ENCODE measurements around the gene KDM5B. TPM values are rescaled to one million over a fixed set of nuclear protein-coding genes. Genes with fewer than 3 reads are reported as not detected.
"Not testable (repeated sequence)": the region's sequence is repeated elsewhere in the genome, so short reads cannot be mapped to it uniquely, and the experiment has no call there.

KDM5B gene
- total RNA-seq, 4 donors from 2014 or later: 43.8 to 66.8 (median 51.9) TPM

DNA sequence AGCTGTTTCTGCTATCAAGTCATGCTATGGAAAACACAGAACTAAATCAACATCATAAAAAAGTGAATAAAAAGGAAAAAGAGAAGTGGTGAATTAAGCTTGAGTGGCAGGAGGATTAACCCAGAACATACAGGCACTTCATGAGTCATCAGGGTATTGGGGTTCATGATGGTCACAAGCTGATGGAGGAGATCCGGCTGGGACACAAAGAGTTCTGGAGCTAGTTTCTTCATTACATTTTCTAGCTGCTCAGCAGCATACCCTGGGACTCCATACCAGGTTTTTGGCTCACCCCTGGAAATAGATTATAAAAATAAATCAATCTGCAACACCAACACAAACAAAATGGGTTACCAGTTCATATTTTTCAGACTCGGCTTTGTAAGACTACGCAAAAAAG lies 55.4 kb downstream of the KDM5B start:
- TF ChIP-seq, protein P1, sequence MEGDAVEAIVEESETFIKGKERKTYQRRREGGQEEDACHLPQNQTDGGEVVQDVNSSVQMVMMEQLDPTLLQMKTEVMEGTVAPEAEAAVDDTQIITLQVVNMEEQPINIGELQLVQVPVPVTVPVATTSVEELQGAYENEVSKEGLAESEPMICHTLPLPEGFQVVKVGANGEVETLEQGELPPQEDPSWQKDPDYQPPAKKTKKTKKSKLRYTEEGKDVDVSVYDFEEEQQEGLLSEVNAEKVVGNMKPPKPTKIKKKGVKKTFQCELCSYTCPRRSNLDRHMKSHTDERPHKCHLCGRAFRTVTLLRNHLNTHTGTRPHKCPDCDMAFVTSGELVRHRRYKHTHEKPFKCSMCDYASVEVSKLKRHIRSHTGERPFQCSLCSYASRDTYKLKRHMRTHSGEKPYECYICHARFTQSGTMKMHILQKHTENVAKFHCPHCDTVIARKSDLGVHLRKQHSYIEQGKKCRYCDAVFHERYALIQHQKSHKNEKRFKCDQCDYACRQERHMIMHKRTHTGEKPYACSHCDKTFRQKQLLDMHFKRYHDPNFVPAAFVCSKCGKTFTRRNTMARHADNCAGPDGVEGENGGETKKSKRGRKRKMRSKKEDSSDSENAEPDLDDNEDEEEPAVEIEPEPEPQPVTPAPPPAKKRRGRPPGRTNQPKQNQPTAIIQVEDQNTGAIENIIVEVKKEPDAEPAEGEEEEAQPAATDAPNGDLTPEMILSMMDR (IDR thresholded peaks at IDR 0.05): no peak
- TF ChIP-seq POLR2A (IDR thresholded peaks at IDR 0.05): no peak
- H3K27ac ChIP-seq: no peak overlapping the region
- H3K9me3 ChIP-seq: no peaks in the 10 kb centered on the region
- DNase-seq: no peak
- no peaks in the 10 kb centered on the region for H3K27me3 ChIP-seq
- peaks cover 0 to 95% (median 0%) of the 10 kb centered on the region in 3 donors for H3K36me3 ChIP-seq
- H3K4me3 ChIP-seq: no peak overlapping the region
- no peaks in the 10 kb centered on the region for H3K4me1 ChIP-seq

DNA sequence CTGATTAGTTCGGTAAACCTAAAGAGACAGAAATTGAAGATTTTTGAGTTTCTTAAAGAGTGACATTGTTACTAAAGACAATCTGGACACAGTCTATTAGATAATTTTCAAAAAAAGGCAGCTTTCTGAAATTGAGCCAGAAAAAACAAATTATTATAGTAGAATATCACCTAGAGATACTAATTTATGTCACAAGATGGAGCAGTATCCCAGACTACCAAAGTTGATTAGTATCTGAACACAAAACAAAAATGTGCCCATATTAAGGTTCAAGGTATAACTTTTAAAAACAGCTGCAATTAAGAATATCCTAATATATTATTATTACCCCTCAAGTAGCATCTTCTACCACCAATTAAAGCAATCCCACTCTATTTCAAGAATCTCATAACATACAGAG lies 57.5 kb downstream of the KDM5B start:
- peaks cover 0 to 88% (median 0%) of the 10 kb centered on the region in 3 donors for H3K36me3 ChIP-seq
- H3K9me3 ChIP-seq: no peaks in the 10 kb centered on the region
- no peak overlapping the region for H3K27ac ChIP-seq
- no peaks in the 10 kb centered on the region for H3K27me3 ChIP-seq
- no peaks in the 10 kb centered on the region for H3K4me1 ChIP-seq
- DNase-seq: no peak
- TF ChIP-seq POLR2A (IDR thresholded peaks at IDR 0.05): no peak
- TF ChIP-seq, protein P1 (IDR thresholded peaks at IDR 0.05): peak in 3 of 6 experiments; percentile 29 to 40 (median 29)
- no peak overlapping the region for H3K4me3 ChIP-seq

DNA sequence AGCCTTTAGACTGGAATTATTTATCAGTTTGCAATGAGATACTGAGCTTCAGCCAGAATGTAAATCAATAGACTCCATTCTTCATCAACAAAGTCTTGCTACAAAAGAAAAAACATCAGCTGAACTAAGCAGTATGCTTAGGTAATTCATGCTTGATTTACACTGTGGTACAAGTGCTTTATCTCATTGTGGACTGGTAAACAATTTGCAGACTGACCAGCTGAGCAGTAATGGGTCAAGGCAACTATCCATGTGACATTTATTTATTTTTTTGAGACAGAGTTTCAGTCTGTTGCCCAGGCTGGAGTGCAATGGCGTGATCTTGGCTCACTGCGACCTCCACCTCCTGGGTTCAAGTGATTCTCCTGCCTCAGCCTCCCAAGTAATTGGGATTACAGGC lies 58.2 kb downstream of the KDM5B start:
- TF ChIP-seq, protein P1 (IDR thresholded peaks at IDR 0.05): no peak
- TF ChIP-seq POLR2A (IDR thresholded peaks at IDR 0.05): no peak
- no peaks in the 10 kb centered on the region for H3K4me1 ChIP-seq
- no peaks in the 10 kb centered on the region for H3K27me3 ChIP-seq
- DNase-seq: no peak
- peaks cover 0 to under 1% (median 0%) of the 10 kb centered on the region in 4 donors for H3K9me3 ChIP-seq
- no peak overlapping the region for H3K27ac ChIP-seq
- H3K36me3 ChIP-seq: peaks cover 0 to 88% (median 0%) of the 10 kb centered on the region in 3 donors
- H3K4me3 ChIP-seq: no peak overlapping the region

DNA sequence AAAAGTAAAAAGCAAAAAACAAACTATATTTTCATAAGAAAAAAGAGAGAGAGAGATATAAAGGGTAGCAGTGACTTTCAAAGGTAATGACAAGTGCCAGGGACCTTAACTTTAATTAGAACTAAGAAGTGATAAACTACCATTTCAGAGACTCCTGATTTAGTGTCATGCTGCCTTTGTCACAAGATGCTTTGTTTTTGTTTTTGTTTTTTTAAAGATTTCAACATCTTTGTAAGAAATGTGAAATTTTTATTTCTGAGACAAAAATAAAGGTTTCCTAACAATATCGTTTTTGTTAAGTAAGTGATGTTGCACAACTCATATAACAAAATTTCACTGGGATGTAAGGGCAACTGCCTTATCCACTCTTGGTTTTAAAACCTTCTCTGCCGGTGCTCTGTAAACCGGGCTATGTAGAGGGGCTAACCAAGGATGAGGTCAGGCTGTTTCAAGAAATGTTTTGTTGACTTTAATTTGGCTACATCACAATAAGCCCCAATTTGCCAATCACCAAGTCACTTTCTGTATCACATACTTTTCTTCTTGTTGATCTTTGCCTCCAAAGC lies 62.8 kb downstream of the KDM5B start:
- no peak for DNase-seq
- H3K4me3 ChIP-seq: no peak overlapping the region
- no peaks in the 10 kb centered on the region for H3K4me1 ChIP-seq
- no peak for TF ChIP-seq POLR2A (IDR thresholded peaks at IDR 0.05)
- TF ChIP-seq, protein P1 (IDR thresholded peaks at IDR 0.05): no peak
- H3K9me3 ChIP-seq: peaks cover 0 to 7% (median 0%) of the 10 kb centered on the region in 4 donors
- H3K27me3 ChIP-seq: no peaks in the 10 kb centered on the region
- peaks cover 0 to 90% (median 3%) of the 10 kb centered on the region in 3 donors for H3K36me3 ChIP-seq
- H3K27ac ChIP-seq: no peak overlapping the region

DNA sequence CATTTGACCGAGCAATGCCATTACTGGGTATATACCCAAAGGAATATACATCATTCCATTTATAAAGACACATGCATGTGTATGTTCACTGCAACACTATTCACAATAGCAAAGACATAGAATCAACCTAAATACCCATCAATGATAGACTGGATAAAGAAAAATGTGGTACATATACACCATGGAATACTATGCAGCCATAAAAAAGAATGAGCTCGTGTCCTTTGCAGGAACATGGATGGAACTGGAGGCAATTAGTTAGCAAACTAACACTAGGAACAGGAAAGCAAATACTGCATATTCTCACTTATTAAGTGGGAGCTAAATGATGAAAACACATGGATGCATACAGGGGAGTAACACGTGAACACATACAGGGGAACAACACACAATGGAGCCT lies 63.5 kb downstream of the KDM5B start:
- H3K4me1 ChIP-seq, DNase-seq, H3K4me3 ChIP-seq, H3K9me3 ChIP-seq, H3K27ac ChIP-seq, H3K27me3 ChIP-seq: not testable (repeated sequence)
- peaks cover 0 to 89% (median 3%) of the 10 kb centered on the region in 3 donors for H3K36me3 ChIP-seq

DNA sequence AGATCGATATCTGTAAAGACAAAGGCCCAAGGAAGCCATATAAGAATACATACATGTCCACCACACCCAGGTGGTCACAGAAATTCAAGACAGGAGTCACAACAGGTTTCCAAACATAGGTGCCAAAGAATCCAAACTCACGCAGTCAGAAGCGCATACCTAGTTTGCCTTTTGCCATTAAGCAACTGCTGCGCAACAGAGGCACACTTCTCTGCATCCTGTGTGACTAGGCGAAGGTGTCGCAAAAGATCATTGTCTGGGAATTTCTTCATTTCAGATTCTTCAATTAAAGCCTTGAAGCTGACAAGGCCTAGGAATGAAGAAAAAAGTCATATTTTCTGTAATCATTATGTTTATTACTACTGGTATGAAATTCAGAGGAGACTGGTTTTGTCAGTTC lies 65.7 kb downstream of the KDM5B start:
- peaks cover 0 to 75% (median 3%) of the 10 kb centered on the region in 3 donors for H3K36me3 ChIP-seq

More for the DNA sequence above, 65.7 kb downstream of the KDM5B start:
- Histone ChIP-seq H3K4me3 (no peak overlapping the region), H3K9me3 (peaks cover 0 to 7% (median 0%) of the 10 kb centered on the region in 4 donors), H3K4me1 (no peaks in the 10 kb centered on the region), H3K27ac (no peak overlapping the region), H3K27me3 (no peaks in the 10 kb centered on the region)
- no peak for DNase-seq
- no peak for TF ChIP-seq POLR2A (IDR thresholded peaks at IDR 0.05)
- TF ChIP-seq, protein P1 (IDR thresholded peaks at IDR 0.05): no peak
